ENCODE measurements around the gene APBA2. TPM values are rescaled to one million over a fixed set of nuclear protein-coding genes. Genes with fewer than 3 reads are reported as not detected.

Gene APBA2
- total and polyA plus RNA-seq, 2 of the 13 experiments (the other 11 are each of a cell fraction or from before 2014, with no cell fraction given), result 0.62 to 2.3 TPM

- TF ChIP-seq PRDM15 (CRISPR knock-in tag; IDR thresholded peaks at IDR 0.05) (no peak), SATB2 (CRISPR knock-in tag; IDR thresholded peaks at IDR 0.05) (no peak), ZFP62 (CRISPR knock-in tag; IDR thresholded peaks at IDR 0.05) (no peak), ZNF777 (CRISPR knock-in tag; IDR thresholded peaks at IDR 0.05) (no peak)
These were observed 178.5 kb downstream of the APBA2 start (continued) for GRCh38 chr15:29064290-29064689.

GRCh38 chr15:29064731-29065130 lies 179.0 kb downstream of the APBA2 start:
- Histone ChIP-seq H3K79me2 (ENCODE audit: insufficient read depth, low read length) (no peaks in the 10 kb centered on the region), H3K9me3 (ENCODE audit: low read length) (no peaks in the 10 kb centered on the region), H3K27me3 (ENCODE audit: control insufficient read depth in 1 of 2, insufficient read depth in 2 of 2, low read length in 2 of 2) (no peaks in the 10 kb centered on the region), H3K36me3 (replicated peaks in 1 of 2; ENCODE audit: control insufficient read depth in 1 of 2, insufficient read depth in 2 of 2, low read length in 2 of 2) (no peaks in the 10 kb centered on the region), H3K27ac (ENCODE audit: extremely low read length, insufficient read depth, low read length) (no peak overlapping the region), H3K4me2 (ENCODE audit: low read depth, low read length) (no peak overlapping the region), H4K20me1 (ENCODE audit: insufficient read depth, low read length) (no peaks in the 10 kb centered on the region), H2AFZ (ENCODE audit: low read length) (no peak overlapping the region), H3K9ac (ENCODE audit: insufficient read depth, low read depth, low read length) (no peak overlapping the region), H3K4me3 (replicated peaks in 1 of 3; ENCODE audit: insufficient read depth in 1 of 3, low read depth in 2 of 3, low read length in 3 of 3) (no peak overlapping the region), H3K4me1 (ENCODE audit: insufficient read depth, low read length) (no peaks in the 10 kb centered on the region)
- in situ Hi-C loops (cut with HindIII; ENCODE audit: extremely low pct_ligation_motif_present, low pct_unique_long_range_greater_than_20kb), result no loop called here
- CTCF ChIA-PET (ENCODE audit: low intra/inter-chr PET ratio, low total read pairs), result no interaction called here
- no TSS peak for BruUV-seq (replicated peaks)
- WGBS (ENCODE audit: low lambda C conversion rate), result 91% methylated on average over 3 of the region's 8 CpGs
- FAIRE-seq (no peak), DNase-seq (ENCODE audit: low spot score) (no peak), ATAC-seq (no peak)
- intact Hi-C loops (cut with micrococcal nuclease; ENCODE audit: unreplicated experiment), result no loop called here
- POLR2A ChIA-PET, result no interaction called here
- TF ChIP-seq ZKSCAN1 (IDR thresholded peaks at IDR 0.05; ENCODE audit: low read length) (no peak), HNRNPUL1 (IDR thresholded peaks at IDR 0.05; ENCODE audit: low read depth, low read length) (no peak), ZNF570 (CRISPR knock-in tag; IDR thresholded peaks at IDR 0.05; ENCODE audit: borderline replicate concordance) (no peak), ZNF256 (CRISPR knock-in tag; conservative IDR thresholded peaks at IDR 0.05) (no peak), ATF7 (IDR thresholded peaks at IDR 0.05) (no peak), ATF7 (CRISPR knock-in tag; IDR thresholded peaks at IDR 0.05) (no peak), ZNF770 (CRISPR knock-in tag; IDR thresholded peaks at IDR 0.05) (no peak), TEAD2 (CRISPR knock-in tag; IDR thresholded peaks at IDR 0.05) (no peak), KAT2B (IDR thresholded peaks at IDR 0.05; ENCODE audit: borderline replicate concordance, low read depth, low read length) (no peak), ZFP37 (CRISPR knock-in tag; IDR thresholded peaks at IDR 0.05; ENCODE audit: borderline replicate concordance) (no peak), MED1 (CRISPR knock-in tag; IDR thresholded peaks at IDR 0.05) (no peak), HNRNPL (IDR thresholded peaks at IDR 0.05; ENCODE audit: low read depth, low read length) (no peak), ZNF484 (CRISPR knock-in tag; IDR thresholded peaks at IDR 0.05; ENCODE audit: borderline replicate concordance, low read depth) (no peak), ZBTB8A (CRISPR knock-in tag; IDR thresholded peaks at IDR 0.05; ENCODE audit: borderline replicate concordance, low read depth) (no peak), HOXA5 (CRISPR knock-in tag; IDR thresholded peaks at IDR 0.05) (no peak), NR2F6 (IDR thresholded peaks at IDR 0.05) (no peak), NR2F6 (CRISPR knock-in tag; IDR thresholded peaks at IDR 0.05) (no peak)

Data from HepG2 (cell line).